ENCODE data around the gene PTPRG.

PTPRG gene

GRCh38 chr3:61593446-61594029 lies 32.2 kb downstream of the PTPRG start:
- no peak for DNase-seq

GRCh38 chr3:61594144-61594963 lies 33.0 kb downstream of the PTPRG start:
- no peak for DNase-seq

GRCh38 chr3:61594964-61595285 lies 33.6 kb downstream of the PTPRG start:
- DNase-seq = no peak

- DNase-seq = no peak
Measured at GRCh38 chr3:61595288-61595687, 33.9 kb downstream of the PTPRG start.

- no peak for DNase-seq
Measured at GRCh38 chr3:61595826-61596225, 34.5 kb downstream of the PTPRG start.

- DNase-seq = no peak
Measured at GRCh38 chr3:61597906-61598305, 36.5 kb downstream of the PTPRG start.

- no peak for DNase-seq
Measured at GRCh38 chr3:61600195-61600594, 38.8 kb downstream of the PTPRG start.

GRCh38 chr3:61601831-61602230 lies 40.5 kb downstream of the PTPRG start:
- DNase-seq = no peak

- DNase-seq = no peak
Measured at GRCh38 chr3:61602466-61602865, 41.1 kb downstream of the PTPRG start.

- no peak for DNase-seq
Measured at GRCh38 chr3:61605589-61606175, 44.3 kb downstream of the PTPRG start.

GRCh38 chr3:61606196-61606595 lies 44.8 kb downstream of the PTPRG start:
- DNase-seq = no peak

- no peak for DNase-seq
Measured at GRCh38 chr3:61608072-61608471, 46.7 kb downstream of the PTPRG start.

GRCh38 chr3:61608711-61609110 lies 47.3 kb downstream of the PTPRG start:
- DNase-seq = no peak

- no peak for DNase-seq
Measured at GRCh38 chr3:61610316-61610715, 48.9 kb downstream of the PTPRG start.

- DNase-seq = no peak
Measured at GRCh38 chr3:61612211-61613194, 51.1 kb downstream of the PTPRG start.

GRCh38 chr3:61613666-61614065 lies 52.3 kb downstream of the PTPRG start:
- DNase-seq = no peak

GRCh38 chr3:61615643-61616042 lies 54.3 kb downstream of the PTPRG start:
- no peak for DNase-seq

- no peak for DNase-seq
Measured at GRCh38 chr3:61616586-61616985, 55.2 kb downstream of the PTPRG start.

- no peak for DNase-seq
Measured at GRCh38 chr3:61617041-61617440, 55.7 kb downstream of the PTPRG start.

GRCh38 chr3:61617651-61618050 lies 56.3 kb downstream of the PTPRG start:
- no peak for DNase-seq

GRCh38 chr3:61618231-61618630 lies 56.9 kb downstream of the PTPRG start:
- no peak for DNase-seq

- no peak for DNase-seq
Measured at GRCh38 chr3:61618871-61619270, 57.5 kb downstream of the PTPRG start.

GRCh38 chr3:61620073-61620472 lies 58.7 kb downstream of the PTPRG start:
- DNase-seq = no peak
